Testis (tissue), 2 donors: ENCODE results near the gene PTPRN2.

Experiments used
- POLR2A ChIP-seq: fragments of 450-650 bp; IDR thresholded peaks from one replicate; pipeline ENCODE4 v1.6.1; 2017; ENCODE audit warnings: antibody characterized with exemption, mild to moderate bottlenecking, moderate library complexity
- TF ChIP-seq, protein P1 (sequence below), 3 experiments: fragments of 450-650 bp in 2 of 3; fragments of 200-600 bp in 1 of 3; sonication (generic) in 1 of 3; IDR thresholded peaks; one replicate each; pipeline ENCODE4 v1.5.1; 2016 to 2019; ENCODE audit warnings: antibody characterized with exemption in 3 of 3, mild to moderate bottlenecking in 2 of 3, moderate library complexity in 1 of 3

DNA sequence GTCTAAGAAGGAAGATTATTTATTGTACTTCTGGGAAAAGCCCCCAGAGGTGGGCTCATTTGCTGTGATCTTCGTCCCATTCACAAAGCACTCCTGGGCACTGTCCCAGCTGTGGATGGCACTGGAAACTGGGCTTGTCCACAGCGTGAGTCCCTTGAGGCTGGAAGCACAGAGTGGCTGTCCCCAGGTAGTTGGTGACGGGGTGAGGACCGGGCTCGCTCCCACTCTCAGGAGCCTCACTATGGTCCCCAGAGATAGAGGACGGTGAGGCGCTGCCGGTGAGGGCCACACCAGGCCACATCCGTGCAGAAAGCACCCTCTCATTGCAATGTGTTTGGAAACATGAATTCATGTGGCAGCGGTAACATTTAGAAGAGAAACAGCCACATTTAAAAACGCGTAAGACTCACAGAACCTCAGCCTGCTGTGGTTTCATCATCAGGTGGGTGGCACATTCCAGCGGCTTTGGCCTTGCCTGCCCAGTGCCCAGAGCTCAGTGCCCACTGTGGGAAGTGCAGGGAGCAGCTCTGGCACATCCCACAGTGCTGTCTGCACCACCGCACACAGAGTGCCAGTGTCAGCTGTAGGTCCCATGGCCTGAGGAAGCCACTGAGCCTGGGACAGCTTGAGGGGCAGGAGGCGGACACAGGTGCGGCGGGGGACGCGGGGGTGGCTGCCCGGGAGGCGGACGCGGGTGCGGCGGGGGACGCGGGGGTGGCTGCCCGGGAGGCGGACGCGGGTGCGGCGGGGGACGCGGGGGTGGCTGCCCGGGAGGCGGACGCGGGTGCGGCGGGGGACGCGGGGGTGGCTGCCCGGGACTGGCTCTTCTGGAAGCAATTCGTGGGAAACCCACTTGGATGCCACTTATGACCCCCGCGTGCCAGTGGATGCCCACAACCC is 801.0 kb downstream of the PTPRN2 start:
- TF ChIP-seq, protein P1, sequence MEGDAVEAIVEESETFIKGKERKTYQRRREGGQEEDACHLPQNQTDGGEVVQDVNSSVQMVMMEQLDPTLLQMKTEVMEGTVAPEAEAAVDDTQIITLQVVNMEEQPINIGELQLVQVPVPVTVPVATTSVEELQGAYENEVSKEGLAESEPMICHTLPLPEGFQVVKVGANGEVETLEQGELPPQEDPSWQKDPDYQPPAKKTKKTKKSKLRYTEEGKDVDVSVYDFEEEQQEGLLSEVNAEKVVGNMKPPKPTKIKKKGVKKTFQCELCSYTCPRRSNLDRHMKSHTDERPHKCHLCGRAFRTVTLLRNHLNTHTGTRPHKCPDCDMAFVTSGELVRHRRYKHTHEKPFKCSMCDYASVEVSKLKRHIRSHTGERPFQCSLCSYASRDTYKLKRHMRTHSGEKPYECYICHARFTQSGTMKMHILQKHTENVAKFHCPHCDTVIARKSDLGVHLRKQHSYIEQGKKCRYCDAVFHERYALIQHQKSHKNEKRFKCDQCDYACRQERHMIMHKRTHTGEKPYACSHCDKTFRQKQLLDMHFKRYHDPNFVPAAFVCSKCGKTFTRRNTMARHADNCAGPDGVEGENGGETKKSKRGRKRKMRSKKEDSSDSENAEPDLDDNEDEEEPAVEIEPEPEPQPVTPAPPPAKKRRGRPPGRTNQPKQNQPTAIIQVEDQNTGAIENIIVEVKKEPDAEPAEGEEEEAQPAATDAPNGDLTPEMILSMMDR (IDR thresholded peaks at IDR 0.05) = no peak
- no peak for TF ChIP-seq POLR2A
